Measurements from ENCODE around the gene AGBL3. TPM values are rescaled to one million over a fixed set of nuclear protein-coding genes. Genes with fewer than 3 reads are reported as not detected.

Gene AGBL3
- total and polyA plus RNA-seq, 9 of the 15 experiments (the other 6 are each of a cell fraction or from before 2014, with no cell fraction given), result 0.54 to 2.9 (median 1.7) TPM

DNA sequence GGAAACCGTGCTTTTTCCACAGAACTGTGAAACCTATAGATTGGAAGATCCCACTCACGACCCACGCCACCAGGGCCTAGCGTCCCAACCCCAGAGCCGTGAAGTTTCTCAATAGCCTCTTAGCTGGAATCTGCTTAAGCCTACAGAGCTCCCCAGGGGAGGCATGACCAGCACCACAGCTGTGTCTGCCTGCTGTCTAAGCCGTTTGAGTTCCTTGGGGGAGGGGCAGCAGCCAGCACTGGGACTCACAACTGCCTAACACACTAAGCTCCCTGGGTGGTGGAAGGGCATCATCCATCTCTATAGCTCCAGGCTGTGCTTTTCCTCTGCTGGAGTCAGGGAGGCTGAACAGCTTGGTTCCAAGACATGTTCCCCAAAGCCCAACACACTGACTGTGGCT lies 135.6 kb downstream of the AGBL3 start (continued):
- TF ChIP-seq, protein P1, sequence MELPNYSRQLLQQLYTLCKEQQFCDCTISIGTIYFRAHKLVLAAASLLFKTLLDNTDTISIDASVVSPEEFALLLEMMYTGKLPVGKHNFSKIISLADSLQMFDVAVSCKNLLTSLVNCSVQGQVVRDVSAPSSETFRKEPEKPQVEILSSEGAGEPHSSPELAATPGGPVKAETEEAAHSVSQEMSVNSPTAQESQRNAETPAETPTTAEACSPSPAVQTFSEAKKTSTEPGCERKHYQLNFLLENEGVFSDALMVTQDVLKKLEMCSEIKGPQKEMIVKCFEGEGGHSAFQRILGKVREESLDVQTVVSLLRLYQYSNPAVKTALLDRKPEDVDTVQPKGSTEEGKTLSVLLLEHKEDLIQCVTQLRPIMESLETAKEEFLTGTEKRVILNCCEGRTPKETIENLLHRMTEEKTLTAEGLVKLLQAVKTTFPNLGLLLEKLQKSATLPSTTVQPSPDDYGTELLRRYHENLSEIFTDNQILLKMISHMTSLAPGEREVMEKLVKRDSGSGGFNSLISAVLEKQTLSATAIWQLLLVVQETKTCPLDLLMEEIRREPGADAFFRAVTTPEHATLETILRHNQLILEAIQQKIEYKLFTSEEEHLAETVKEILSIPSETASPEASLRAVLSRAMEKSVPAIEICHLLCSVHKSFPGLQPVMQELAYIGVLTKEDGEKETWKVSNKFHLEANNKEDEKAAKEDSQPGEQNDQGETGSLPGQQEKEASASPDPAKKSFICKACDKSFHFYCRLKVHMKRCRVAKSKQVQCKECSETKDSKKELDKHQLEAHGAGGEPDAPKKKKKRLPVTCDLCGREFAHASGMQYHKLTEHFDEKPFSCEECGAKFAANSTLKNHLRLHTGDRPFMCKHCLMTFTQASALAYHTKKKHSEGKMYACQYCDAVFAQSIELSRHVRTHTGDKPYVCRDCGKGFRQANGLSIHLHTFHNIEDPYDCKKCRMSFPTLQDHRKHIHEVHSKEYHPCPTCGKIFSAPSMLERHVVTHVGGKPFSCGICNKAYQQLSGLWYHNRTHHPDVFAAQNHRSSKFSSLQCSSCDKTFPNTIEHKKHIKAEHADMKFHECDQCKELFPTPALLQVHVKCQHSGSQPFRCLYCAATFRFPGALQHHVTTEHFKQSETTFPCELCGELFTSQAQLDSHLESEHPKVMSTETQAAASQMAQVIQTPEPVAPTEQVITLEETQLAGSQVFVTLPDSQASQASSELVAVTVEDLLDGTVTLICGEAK (IDR thresholded peaks at IDR 0.05), result no peak
- TF ChIP-seq, protein P1 (CRISPR knock-in tag; IDR thresholded peaks at IDR 0.05), result no peak
- TF ChIP-seq, protein P2, sequence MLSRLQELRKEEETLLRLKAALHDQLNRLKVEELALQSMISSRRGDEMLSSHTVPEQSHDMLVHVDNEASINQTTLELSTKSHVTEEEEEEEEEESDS (CRISPR knock-in tag; IDR thresholded peaks at IDR 0.05), result no peak
- TF ChIP-seq KLF16 (IDR thresholded peaks at IDR 0.05), result no peak
- TF ChIP-seq MCM5 (IDR thresholded peaks at IDR 0.05; ENCODE audit: low read depth), result no peak
- TF ChIP-seq, protein P3, sequence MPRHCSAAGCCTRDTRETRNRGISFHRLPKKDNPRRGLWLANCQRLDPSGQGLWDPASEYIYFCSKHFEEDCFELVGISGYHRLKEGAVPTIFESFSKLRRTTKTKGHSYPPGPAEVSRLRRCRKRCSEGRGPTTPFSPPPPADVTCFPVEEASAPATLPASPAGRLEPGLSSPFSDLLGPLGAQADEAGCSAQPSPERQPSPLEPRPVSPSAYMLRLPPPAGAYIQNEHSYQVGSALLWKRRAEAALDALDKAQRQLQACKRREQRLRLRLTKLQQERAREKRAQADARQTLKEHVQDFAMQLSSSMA (CRISPR knock-in tag; IDR thresholded peaks at IDR 0.05), result no peak
- TF ChIP-seq RBM15 (IDR thresholded peaks at IDR 0.05; ENCODE audit: insufficient read depth, low read length), result no peak
- no peak for TF ChIP-seq NCOA4 (IDR thresholded peaks at IDR 0.05; ENCODE audit: partially characterized antibody)
- TF ChIP-seq, protein P4, sequence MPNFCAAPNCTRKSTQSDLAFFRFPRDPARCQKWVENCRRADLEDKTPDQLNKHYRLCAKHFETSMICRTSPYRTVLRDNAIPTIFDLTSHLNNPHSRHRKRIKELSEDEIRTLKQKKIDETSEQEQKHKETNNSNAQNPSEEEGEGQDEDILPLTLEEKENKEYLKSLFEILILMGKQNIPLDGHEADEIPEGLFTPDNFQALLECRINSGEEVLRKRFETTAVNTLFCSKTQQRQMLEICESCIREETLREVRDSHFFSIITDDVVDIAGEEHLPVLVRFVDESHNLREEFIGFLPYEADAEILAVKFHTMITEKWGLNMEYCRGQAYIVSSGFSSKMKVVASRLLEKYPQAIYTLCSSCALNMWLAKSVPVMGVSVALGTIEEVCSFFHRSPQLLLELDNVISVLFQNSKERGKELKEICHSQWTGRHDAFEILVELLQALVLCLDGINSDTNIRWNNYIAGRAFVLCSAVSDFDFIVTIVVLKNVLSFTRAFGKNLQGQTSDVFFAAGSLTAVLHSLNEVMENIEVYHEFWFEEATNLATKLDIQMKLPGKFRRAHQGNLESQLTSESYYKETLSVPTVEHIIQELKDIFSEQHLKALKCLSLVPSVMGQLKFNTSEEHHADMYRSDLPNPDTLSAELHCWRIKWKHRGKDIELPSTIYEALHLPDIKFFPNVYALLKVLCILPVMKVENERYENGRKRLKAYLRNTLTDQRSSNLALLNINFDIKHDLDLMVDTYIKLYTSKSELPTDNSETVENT (CRISPR knock-in tag; IDR thresholded peaks at IDR 0.05), result no peak
- TF ChIP-seq ZNF644 (tag; IDR thresholded peaks at IDR 0.05; ENCODE audit: low read depth), result no peak
- TF ChIP-seq RBM17 (IDR thresholded peaks at IDR 0.05; ENCODE audit: borderline replicate concordance, low read depth, low read length), result no peak
- no peak for TF ChIP-seq ETV5 (CRISPR knock-in tag; IDR thresholded peaks at IDR 0.05; ENCODE audit: low read depth)
